Measurements from ENCODE around the gene PUDP.
"Not testable (repeated sequence)": the region's sequence is repeated elsewhere in the genome, so short reads cannot be mapped to it uniquely, and the experiment has no call there.

The PUDP gene

DNA sequence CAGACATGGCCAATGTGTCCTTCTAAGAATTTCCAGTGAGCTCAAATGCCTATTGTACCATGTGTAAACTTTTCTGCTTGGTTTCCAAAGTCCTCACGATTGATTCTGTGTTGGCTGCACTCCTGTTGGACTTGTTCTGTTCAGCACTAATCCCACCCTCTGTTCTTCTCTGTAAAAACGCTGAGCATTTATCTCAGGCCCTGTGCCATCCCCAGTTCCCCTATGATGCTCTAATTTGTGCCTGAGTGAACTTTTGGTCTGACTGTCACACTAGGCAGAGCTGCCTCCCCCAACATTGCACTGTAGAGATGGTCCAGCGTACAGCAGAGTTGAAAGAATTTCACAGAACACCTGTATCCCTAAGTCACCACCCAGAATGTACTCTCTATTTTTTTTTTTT, 76.6 kb downstream of the PUDP start:
- DNase-seq, result no peak

- DNase-seq, result no peak
Measured at GRCh38 chrX:7069556-7069955, 78.4 kb downstream of the PUDP start.

GRCh38 chrX:7068939-7069367, 79.0 kb downstream of the PUDP start:
- no peak for DNase-seq

DNA sequence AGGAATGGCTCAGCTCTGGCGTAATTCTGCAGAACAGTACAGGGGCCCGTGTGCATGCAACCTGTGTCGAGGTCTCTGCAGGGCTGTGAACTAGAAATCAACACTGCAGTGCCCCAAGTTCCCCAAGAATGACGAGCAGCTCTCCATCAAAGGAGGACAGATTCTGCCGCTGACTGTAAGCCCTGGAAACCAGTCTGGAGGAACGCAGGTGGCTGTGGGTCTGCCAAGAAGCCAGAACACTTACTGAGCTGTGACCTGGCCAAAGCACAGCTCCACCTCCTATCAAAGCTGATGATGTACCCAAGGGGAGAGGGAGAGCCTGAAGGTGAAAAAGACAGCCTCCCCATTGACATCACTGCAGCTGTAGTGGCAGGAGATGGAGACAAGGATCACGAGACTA, 80.7 kb downstream of the PUDP start:
- no peak for DNase-seq

- no peak for DNase-seq
Measured at GRCh38 chrX:7065473-7065872, 82.5 kb downstream of the PUDP start.

GRCh38 chrX:7062903-7063302, 85.0 kb downstream of the PUDP start:
- DNase-seq, result no peak

DNA sequence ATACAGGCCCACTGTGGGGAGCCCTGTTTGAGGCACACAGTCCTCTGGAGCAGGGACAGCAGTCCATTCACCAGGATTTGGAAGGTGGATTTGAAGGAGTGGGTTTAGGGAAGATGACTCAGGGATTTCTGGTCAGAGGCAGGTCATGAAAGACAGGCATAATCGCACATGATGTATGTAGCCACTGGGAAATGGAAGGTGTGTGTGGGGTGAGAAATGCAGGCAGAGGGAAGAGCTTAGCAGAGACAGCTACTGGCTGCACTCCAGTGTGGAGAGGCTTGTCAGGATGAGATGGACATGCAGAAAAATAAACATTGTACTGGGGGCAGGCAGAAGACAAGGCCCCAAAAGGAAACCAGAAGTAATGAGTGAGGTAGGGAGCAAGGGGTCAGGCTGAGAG, 85.7 kb downstream of the PUDP start:
- no peak for DNase-seq

DNA sequence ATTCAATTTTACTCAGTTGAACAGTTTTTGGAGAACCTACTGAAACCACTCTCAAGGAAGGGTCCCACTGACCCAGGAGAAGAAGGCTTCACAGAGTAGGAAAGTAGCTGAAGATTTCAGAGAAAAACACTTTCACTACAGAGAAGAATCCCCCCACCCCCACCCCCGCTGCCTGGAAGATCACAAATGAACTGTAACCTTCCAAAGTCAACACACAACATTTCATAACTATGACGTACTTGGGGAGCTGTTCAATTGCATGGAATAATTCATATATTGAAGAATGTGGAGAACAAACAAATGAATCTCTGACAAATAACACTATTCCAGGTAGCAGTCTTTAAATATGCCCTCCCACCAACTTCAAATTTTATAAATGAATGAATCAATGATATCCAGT, 86.5 kb downstream of the PUDP start:
- no peak for DNase-seq

DNA sequence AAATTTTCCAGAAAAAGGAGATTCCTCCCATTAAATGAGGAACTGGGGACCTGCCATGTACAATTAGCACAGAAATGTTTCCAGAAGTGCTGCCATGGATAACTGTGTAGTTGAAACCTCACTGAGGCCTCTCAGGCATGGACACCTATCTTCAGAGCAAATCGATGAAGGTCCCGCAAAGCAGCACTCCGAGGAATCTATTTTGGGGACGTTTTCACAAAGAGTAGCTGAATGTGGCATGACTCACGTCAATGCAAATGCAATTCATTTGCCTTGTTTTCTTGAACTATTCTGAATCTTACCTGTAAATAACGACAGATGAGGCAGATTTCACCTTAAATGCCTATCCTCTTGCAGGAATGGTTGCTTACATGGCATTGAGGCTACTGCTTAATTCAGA, 87.5 kb downstream of the PUDP start:
- DNase-seq, result no peak

DNA sequence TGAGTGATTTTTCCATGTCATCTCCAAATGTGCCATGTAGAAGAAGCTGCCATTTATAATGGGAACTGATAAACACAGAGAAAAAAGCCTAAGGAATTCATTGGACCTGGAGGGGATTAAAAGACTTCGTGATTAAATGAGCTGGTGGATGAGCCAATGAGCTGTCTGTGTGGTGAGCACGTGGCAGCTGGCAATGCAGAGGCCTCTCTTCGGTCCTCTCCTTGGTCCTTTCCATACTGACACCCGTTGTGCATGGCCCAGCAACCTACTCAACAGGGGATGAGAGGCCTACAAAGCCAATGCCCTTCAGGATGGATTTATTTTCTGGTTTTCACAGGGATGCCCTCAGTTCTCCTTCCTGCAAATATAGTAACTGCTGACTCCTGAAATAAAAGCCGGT, 88.1 kb downstream of the PUDP start:
- no peak for DNase-seq

DNA sequence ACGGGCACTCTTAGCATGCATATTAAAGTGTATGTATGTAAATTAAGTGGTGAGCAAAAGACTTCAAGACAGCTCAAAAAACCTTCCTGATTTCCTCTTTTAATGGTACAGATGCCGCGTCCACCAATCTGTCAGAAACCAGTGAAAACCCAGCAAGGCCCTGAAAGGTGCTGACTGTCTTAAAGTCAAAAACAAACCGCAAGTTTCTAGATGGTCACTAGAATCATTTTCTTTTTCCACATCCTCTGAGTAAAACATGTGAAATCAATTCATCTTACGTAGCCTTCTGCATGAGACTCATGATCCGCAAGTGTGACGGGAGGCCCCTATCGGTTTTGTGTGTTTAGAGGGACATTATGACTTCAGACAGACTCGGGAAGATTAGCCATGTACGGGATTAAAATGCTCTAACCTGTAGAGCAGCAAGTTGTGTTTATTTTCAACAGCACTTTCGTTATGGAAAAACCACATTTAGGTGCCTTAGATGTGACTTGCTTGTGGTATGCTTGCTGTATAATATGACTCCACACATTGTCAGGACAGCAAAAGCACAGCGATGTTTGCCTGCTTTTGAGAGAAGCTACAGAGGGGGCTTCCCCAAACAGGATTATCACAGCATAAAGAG, 88.6 kb downstream of the PUDP start:
- no peak for DNase-seq

DNA sequence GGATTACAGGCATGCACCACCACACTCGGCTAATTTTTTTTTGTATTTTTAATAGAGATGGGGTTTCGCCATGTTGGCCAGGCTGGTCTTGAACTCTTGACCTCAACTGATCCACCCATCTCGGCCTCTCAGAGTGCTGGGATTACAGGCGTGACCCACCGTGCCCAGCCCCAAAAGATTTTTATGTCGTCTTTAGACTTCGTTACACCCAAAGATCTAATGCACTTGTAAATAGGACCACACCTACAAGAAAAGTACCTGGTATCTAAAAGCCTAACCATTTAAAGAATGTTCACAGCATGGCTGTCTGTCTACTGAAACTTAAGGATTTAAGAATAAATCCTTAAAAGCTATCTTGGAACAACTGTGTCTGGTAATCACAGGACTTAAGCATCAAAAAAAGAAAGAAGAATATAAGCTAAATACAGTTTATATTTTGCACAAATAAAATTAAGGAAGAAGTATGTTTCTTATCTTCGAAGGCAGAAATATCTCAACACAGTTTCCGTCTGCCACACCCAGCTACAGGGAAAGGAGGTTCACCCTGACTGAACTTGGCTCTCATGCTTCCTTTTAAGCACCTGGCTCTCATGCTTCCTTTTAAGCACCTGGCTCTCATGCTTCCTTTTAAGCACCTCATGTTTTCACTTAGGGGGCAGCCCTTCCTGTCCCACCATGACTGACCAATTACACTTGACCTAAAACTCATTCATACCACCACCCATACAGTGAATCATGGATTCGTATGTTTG, 92.4 kb downstream of the PUDP start:
- DNase-seq, result no peak

DNA sequence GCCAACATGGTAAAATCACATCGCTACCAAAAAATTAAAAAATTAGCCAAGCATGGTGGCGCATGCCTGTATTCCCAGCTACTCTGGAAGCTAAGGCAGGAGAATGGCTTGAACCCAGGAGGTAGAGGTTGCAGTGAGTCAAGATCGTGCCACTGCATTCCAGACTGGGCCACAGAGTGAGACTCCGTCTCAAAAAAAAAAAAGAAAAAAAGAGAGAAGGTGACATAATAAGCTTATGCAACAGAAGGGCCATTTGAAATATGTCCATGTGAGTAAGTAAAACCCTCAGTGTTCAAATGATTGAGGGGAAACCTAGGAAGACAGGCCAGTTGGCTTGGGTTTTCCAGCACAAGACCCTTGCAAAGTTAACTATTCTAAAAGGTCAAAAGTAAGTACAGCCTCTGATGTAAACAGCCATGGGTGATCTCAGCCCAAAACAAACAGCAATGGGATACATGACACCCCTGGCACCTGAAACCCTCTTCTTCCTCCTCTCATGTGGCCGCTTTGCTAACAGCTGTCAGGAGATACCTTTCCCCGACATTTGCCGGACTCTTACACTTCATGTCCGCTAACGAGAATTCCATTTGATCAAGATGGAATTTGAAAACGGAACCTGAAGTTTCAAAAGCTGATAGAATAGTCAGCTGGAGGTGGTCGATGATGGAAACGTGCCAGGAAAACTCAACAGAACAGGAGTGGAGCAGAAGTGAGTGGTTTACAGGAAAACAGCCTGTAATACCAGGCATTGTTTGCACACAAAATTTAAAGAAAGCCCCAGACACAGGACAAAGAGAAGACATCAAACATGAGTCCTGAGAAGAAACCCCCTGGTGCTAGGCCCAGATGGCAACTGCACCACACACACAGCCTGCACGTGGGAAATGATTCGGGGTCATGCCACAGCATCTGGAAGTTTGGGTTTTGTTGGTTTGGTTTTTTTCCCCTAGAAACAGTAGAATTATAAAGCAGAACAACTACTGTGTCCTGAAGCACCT, 93.4 kb downstream of the PUDP start:
- DNase-seq, result no peak

- no peak for DNase-seq
Measured at GRCh38 chrX:7052541-7052940, 95.4 kb downstream of the PUDP start.

DNA sequence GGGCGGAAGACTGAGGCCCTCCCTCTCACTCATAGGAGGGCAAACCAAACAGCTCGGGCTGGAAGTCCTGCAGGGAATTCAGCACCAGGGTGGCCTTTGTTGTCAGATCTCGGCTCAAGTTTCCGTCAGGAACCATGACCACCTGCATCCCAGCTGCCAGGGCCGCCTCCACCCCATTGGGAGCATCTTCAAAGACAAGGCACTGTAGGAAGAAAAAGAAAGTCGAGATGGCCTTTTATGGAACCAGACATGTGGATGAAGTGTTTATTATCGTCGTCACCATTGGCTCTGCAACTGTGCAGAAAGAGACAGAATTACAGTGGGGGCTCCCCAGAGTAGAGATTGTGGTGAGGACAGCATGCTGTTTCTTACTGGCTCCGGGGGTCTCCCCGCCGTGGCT, 97.7 kb downstream of the PUDP start:
- no peak for DNase-seq

DNA sequence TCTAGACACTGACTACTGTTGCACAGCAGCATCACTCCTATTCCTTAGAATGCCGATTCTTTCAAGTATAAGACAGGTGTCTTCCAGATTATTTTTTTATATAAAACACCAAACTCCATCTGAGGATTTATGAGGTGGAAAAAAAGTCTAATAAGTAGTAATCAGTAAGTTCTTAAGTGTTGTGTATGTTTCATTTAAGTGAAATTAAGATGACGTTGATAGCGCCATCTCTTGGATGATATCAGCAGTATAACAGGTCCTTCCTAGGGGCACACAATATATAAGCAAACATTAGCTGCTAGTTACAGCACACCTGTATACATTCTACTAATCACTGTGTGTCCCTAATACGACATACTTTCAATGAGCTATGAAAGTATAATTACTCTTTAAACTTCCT, 100.0 kb downstream of the PUDP start:
- no peak for DNase-seq

- no peak for DNase-seq
Measured at GRCh38 chrX:7045238-7045955, 102.6 kb downstream of the PUDP start.

GRCh38 chrX:7043796-7044433, 104.0 kb downstream of the PUDP start:
- DNase-seq, result not testable (repeated sequence)

DNA sequence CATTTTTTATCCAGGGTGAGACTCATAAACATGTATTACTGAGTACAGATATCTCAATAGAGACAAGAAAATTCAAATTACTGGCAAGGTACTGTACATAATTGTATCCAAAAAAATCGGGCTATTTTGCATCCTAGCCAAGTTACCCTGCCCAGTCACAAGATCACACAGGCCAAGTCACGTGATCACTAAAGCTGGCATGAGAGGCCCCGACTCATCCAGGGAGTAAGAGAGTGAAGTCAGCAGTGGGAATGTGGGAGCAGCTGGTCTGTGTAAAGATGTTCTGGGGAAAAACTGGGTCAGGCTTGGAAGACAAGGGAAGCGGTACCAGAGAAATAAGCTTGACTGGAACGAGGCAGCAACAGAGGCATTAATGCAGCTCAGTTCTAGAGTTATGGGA, 119.7 kb downstream of the PUDP start:
- no peak for DNase-seq

DNA sequence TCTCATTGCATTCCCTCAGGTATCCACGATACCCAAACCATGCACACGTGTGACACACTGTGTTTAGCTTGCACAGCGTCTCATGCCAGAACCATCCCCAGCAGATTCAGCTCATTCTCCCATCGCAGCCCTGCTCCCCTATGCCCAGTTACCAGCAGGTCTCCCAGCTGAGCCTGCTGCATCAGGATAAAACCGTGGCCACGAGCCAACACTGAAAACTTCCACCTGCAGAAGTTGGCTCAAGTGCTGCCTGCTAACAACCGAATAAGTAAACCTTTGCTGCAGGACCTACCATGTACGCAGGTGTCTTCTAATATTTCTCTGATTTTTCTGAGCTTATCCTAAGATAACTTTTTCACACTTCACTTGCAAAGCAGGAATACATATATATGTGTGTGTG, 120.9 kb downstream of the PUDP start:
- no peak for DNase-seq

- DNase-seq, result not testable (repeated sequence)
Measured at GRCh38 chrX:7026365-7026764, 121.6 kb downstream of the PUDP start.

- DNase-seq, result no peak
Measured at GRCh38 chrX:7025471-7025870, 122.5 kb downstream of the PUDP start.
